Choroid plexus epithelial cell (primary cell): Measurements from ENCODE around the gene APC2.

ENCODE experiments used
- DNase-seq: peaks from one replicate; pipeline ENCODE4 v3.0.0-alpha.2; 2010; ENCODE audit warnings: low read depth
- H3K4me3 ChIP-seq: 2 replicates; pipeline ENCODE4 v1.5.1; 2011; ENCODE audit warnings: low read depth, mild to moderate bottlenecking, control low read depth, low read length, moderate library complexity
- TF ChIP-seq, protein P1 (sequence below): conservative IDR thresholded peaks from 2 replicates; pipeline ENCODE4 v1.5.1; 2011; ENCODE audit warnings: low read depth, mild to moderate bottlenecking, control low read depth, inconsistent platforms, low read length, moderate library complexity

The APC2 gene

DNA sequence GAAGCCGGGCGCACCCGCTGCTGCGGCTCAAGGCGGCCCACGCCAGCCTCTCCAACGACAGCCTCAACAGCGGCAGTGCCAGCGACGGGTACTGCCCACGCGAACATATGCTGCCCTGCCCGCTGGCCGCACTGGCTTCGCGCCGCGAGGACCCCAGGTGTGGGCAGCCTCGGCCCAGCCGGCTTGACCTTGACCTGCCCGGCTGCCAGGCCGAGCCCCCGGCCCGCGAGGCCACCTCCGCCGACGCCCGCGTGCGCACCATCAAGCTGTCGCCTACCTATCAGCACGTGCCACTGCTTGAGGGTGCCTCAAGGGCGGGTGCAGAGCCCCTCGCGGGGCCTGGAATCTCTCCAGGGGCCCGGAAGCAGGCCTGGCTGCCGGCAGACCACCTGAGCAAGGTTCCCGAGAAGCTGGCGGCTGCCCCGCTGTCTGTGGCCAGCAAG, 16.1 kb downstream of the APC2 start:
- no peak for DNase-seq
- TF ChIP-seq, protein P1, sequence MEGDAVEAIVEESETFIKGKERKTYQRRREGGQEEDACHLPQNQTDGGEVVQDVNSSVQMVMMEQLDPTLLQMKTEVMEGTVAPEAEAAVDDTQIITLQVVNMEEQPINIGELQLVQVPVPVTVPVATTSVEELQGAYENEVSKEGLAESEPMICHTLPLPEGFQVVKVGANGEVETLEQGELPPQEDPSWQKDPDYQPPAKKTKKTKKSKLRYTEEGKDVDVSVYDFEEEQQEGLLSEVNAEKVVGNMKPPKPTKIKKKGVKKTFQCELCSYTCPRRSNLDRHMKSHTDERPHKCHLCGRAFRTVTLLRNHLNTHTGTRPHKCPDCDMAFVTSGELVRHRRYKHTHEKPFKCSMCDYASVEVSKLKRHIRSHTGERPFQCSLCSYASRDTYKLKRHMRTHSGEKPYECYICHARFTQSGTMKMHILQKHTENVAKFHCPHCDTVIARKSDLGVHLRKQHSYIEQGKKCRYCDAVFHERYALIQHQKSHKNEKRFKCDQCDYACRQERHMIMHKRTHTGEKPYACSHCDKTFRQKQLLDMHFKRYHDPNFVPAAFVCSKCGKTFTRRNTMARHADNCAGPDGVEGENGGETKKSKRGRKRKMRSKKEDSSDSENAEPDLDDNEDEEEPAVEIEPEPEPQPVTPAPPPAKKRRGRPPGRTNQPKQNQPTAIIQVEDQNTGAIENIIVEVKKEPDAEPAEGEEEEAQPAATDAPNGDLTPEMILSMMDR: no peak
- H3K4me3 ChIP-seq: no peak overlapping the region

DNA sequence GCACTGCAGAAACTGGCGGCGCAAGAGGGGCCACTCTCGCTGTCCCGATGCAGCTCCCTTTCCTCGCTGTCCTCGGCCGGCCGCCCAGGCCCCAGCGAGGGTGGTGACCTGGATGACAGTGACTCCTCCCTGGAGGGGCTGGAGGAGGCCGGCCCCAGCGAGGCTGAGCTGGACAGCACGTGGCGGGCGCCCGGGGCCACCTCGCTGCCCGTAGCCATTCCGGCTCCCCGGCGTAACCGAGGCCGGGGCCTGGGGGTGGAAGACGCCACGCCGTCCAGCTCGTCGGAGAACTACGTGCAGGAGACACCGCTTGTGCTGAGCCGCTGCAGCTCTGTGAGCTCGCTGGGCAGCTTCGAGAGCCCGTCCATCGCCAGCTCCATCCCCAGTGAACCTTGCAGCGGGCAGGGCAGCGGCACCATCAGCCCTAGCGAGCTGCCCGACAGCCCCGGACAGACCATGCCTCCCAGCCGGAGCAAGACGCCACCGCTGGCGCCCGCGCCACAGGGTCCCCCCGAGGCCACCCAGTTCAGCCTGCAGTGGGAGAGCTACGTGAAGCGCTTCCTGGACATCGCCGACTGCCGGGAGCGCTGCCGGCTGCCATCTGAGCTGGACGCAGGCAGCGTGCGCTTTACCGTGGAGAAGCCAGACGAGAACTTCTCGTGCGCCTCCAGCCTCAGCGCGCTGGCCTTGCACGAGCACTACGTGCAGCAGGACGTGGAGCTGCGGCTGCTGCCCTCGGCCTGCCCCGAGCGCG, 16.7 kb downstream of the APC2 start:
- TF ChIP-seq, protein P1: no peak
- no peak overlapping the region for H3K4me3 ChIP-seq
- no peak for DNase-seq

DNA sequence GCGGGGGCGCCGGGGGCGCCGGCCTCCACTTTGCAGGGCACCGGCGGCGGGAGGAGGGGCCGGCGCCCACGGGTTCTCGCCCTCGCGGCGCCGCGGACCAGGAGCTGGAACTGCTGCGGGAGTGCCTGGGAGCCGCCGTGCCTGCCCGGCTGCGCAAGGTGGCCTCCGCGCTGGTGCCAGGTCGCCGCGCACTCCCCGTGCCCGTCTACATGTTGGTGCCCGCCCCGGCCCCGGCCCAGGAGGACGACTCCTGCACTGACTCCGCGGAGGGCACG, 17.2 kb downstream of the APC2 start:
- H3K4me3 ChIP-seq: no peak overlapping the region
- no peak for DNase-seq
- TF ChIP-seq, protein P1: no peak

DNA sequence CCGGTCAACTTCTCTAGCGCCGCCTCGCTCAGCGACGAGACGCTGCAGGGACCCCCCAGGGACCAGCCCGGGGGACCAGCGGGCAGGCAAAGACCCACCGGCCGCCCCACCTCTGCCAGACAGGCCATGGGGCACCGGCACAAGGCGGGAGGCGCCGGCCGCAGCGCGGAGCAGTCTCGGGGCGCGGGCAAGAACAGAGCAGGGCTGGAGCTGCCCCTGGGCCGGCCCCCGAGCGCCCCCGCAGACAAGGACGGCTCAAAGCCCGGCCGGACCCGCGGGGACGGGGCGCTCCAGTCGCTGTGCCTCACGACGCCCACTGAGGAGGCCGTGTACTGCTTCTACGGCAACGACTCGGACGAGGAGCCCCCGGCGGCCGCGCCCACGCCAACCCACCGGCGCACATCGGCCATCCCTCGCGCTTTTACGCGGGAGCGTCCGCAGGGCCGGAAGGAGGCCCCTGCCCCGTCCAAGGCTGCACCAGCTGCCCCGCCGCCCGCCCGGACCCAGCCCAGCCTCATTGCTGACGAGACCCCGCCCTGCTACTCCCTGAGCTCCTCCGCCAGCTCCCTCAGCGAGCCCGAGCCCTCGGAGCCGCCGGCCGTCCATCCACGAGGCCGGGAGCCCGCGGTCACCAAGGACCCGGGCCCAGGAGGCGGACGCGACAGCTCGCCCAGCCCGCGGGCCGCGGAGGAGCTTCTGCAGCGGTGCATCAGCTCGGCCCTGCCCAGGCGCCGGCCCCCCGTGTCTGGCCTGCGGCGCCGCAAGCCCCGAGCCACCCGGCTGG, 17.8 kb downstream of the APC2 start:
- no peak for DNase-seq
- TF ChIP-seq, protein P1: no peak
- H3K4me3 ChIP-seq: no peak overlapping the region

DNA sequence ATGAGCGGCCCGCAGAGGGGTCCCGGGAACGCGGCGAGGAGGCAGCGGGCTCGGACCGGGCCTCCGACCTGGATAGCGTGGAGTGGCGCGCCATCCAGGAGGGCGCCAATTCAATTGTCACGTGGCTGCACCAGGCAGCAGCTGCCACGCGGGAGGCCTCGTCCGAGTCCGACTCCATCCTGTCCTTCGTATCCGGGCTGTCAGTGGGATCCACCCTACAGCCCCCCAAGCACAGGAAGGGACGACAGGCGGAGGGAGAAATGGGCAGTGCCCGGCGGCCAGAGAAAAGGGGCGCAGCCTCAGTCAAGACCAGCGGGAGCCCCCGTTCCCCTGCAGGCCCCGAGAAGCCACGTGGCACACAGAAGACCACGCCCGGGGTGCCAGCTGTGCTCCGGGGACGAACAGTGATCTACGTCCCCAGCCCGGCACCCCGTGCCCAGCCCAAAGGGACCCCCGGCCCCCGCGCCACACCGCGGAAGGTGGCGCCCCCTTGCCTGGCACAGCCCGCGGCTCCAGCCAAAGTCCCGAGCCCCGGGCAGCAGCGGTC, 18.4 kb downstream of the APC2 start:
- no peak overlapping the region for H3K4me3 ChIP-seq
- TF ChIP-seq, protein P1: no peak
- no peak for DNase-seq

DNA sequence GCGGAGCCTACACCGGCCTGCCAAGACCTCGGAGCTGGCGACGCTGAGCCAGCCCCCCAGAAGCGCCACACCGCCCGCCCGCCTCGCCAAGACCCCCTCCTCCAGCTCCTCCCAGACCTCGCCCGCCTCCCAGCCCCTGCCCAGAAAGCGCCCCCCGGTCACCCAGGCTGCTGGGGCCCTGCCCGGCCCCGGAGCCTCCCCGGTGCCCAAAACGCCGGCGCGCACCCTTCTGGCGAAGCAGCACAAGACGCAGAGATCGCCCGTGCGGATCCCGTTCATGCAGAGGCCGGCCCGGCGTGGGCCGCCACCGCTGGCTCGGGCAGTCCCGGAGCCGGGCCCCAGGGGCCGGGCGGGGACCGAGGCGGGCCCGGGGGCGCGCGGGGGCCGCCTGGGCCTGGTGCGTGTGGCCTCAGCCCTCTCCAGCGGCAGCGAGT, 18.9 kb downstream of the APC2 start:
- peak; percentile 42 for DNase-seq
- TF ChIP-seq, protein P1: peak; percentile 2
- no peak overlapping the region for H3K4me3 ChIP-seq
